Heart right ventricle (tissue), 16 donors: ENCODE data around the gene BEST4. TPM values are rescaled to one million over a fixed set of nuclear protein-coding genes. Genes with fewer than 3 reads are reported as not detected.

Experiments
- ATAC-seq, 8 donors: fragments of 200-7000 bp; cut with Tn5 transposase; one replicate each; pipeline ENCODE4 v1.9.1; 2020; ENCODE audit warnings: mild to moderate bottlenecking in 8 of 8, moderate library complexity in 8 of 8, moderate number of reproducible peaks in 1 of 8
- DNase-seq, 2 donors: peaks; one replicate each; pipeline ENCODE4 v3.0.0-alpha.2; 2020
- H3K27ac ChIP-seq, 10 donors: fragments of 200-600 bp; sonication (generic) in 2 of 10; one replicate each; pipeline versions ENCODE4 v1.5.0 to v1.8.0; 2020 to 2022; ENCODE audit warnings: mild to moderate bottlenecking in 3 of 10
- H3K27me3 ChIP-seq, 7 donors: fragments of 200-600 bp; one replicate each; pipeline ENCODE4 v1.8.0; 2021 to 2022; ENCODE audit warnings: mild to moderate bottlenecking in 2 of 7
- H3K36me3 ChIP-seq, 9 donors: fragments of 200-600 bp; sonication (generic) in 1 of 9; one replicate each; pipeline versions ENCODE4 v1.5.0 to v1.8.0; 2020 to 2022; ENCODE audit warnings: mild to moderate bottlenecking in 2 of 9
- H3K4me1 ChIP-seq, 9 donors: fragments of 200-600 bp; sonication (generic) in 1 of 9; one replicate each; pipeline versions ENCODE4 v1.5.0 to v1.8.0; 2020 to 2022; ENCODE audit warnings: mild to moderate bottlenecking in 4 of 9
- H3K4me3 ChIP-seq, 10 donors: fragments of 200-600 bp; sonication (generic) in 2 of 10; one replicate each; pipeline versions ENCODE4 v1.5.0 to v1.8.0; 2020 to 2022; ENCODE audit warnings: mild to moderate bottlenecking in 7 of 10, moderate library complexity in 2 of 10
- H3K9me3 ChIP-seq, 11 donors: fragments of 200-600 bp in 10 of 11; sonication (generic) in 2 of 11; one replicate each; pipeline versions ENCODE4 v1.5.0 to v1.8.0; 2013 to 2022; ENCODE audit warnings: mild to moderate bottlenecking in 2 of 11, control low read depth in 1 of 11, moderate library complexity in 1 of 11
- CTCF ChIP-seq, 9 donors: fragments of 200-600 bp; sonication (generic) in 2 of 9; IDR thresholded peaks; one replicate each; pipeline versions ENCODE4 v1.5.0 to v1.8.0; 2021 to 2022; ENCODE audit warnings: antibody characterized with exemption in 9 of 9, mild to moderate bottlenecking in 5 of 9, moderate library complexity in 1 of 9
- WGBS, 2 donors: extraction: QIAGEN DNeasy Blood & Tissue Kit; methylation state at CpG; one replicate each; pipeline ENCODE4 v1.1.7; 2013; ENCODE audit warnings: inconsistent platforms in 1 of 2; 5-methylcytosine and 5-hydroxymethylcytosine counted together
- intact Hi-C, 10 donors: fragments of 100-400 bp; cut with DNase I; formaldehyde crosslinking; loops; one replicate each; pipeline versions ENCODE4 v1.11.1 to v1.14.2; 2022
- polyA plus RNA-seq, 2 donors: library from polyadenylated mRNA; stranded (reverse); fragments of 200-250 nt; gene quantifications; one replicate each; pipeline ENCODE4 v1.2.3, GENCODE V29; 2013
- total RNA-seq, 10 donors: library from RNA; stranded (reverse); fragmentation: NEBNext Ultra II Directional in 3 of 10; extraction: Animal tissue kit (Norgen Biotek cat#: 25700) in 3 of 10; gene quantifications; one replicate each; pipeline versions ENCODE4 v1.2.1 to v1.2.4, GENCODE V29; 2021 to 2023
- donor health status: Arrhythmogenic right ventricular cardiomyopathy.
- donor health status: ischemic (EF 13 %, LVEDD 7.1; RV severe dilation, severe dysfunction).
- donor health status: healthy with polysubstance abuse.
- donor health status: DM: no; HTN: yes; CAD: no.
- donor health status: DM: no; HTN: no; CAD: no.
- donor health status: ischemic (EF 25% LVEDD 6.9; RV normal size, moderate dysfunction).
- donor health status: ischemic (EF 25% LVEDD 5.7; RV mildly dilated, moderate dysfunction).
- donor health status: healthy.
- donor health status: DM: yes; HTN: yes; CAD: no.
- donor health status: Ischemic cardiomyopathy.
- donor health status: ischemic (EF 35%, LVEDD 5.7; RV mildly dilated, moderate dysfunction).
- donor health status: nonischemic (EF 11% LVEDD 7.7; RV severe dilation, severe dysfunction).
- donor health status: DM: yes; HTN: yes; CAD: no.
- donor health status: PGD.
- donor health status: ischemic (EF 29% LVEDD 5.4; RV normal size, mild dysfunction).
- donor health status: nonischemic (EF 23%, LVEDD 6.1; RV moderate dilation, normal function).

Gene BEST4
- total and polyA plus RNA-seq, 12 donors: 0.07 to 0.44 (median 0.16) TPM; not detected in 5

GRCh38 chr1:44808938-44809917 lies 21.3 kb upstream of the BEST4 start:
- ATAC-seq: no peak
- Histone ChIP-seq H3K27ac (peak overlapping the region; percentile 92 to 100 (median 99)), H3K27me3 (no peaks in the 10 kb centered on the region), H3K4me1 (peaks cover 50 to 95% (median 88%) of the 10 kb centered on the region in 9 donors), H3K9me3 (no peaks in the 10 kb centered on the region), H3K36me3 (peaks cover 0 to 37% (median 15%) of the 10 kb centered on the region in 9 donors), H3K4me3 (peak overlapping the region in 9 of 10 donors; percentile 12 to 56 (median 47))
- TF ChIP-seq CTCF (IDR thresholded peaks at IDR 0.05): peak in 3 of 9 donors; percentile 20 to 32 (median 26)
- intact Hi-C loops: no loop called here
- 38 to 49% methylated on average over 6 of the region's 6 CpGs for WGBS, 2 donors
- DNase-seq: peak; percentile 55 to 60

DNA sequence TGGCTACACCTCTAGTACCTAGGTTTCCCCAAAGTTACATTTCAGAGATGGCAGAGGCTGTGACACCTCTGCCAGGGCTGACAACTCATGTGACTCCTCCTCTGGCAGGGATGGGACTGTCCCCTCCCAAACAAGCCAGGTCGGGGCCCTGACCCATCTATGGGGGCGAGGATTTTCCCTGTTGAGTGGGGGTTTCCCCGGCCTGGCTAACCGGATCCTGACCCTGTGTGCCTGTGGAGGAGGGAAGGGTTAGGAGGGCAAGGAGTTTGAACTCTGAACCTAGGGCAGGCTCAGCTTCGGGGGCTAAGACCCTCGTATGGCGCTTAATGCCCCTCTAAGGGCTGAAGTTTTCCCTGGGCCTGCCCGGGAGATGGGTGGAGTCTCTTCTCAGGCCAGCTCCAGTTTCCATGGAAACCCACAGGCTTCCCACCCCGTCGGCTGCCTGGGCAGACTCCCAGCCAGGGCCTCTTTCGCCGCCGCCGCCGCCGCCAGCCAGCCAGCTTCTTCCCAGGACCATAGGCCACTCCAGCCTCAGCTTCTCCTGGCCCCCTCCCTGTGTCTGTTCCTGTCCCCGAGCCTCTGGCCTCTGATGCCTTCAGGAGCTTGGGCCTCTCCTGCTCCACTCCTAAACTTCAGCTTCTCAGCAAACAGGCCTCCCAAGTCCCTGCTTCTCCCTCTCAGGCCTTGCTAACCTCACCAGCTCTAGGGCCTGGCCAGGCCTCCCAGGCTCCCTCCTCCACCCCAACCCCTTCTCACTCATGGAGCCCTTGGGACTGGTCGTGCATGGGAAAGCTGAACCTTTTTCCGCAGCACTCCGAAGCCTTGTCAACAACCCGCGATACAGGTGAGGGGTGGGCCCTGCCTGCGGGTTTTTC lies 20.3 kb upstream of the BEST4 start, which contains the start of gene BTBD19:
Gene BTBD19 (plus strand): TSS at position 461 of the 875 bp plus-strand sequence. CDS start 298 bp downstream, at position 759.
- ATAC-seq (peak; percentile 45 to 81 (median 66)), DNase-seq (peak; percentile 86 to 89)
- H3K9me3 ChIP-seq: no peaks in the 10 kb centered on the region
- H3K36me3 ChIP-seq: peaks cover 0 to 40% (median 22%) of the 10 kb centered on the region in 9 donors
- intact Hi-C loops: no loop called here
- WGBS, 2 donors: 31 to 48% methylated on average over 23 of the region's 23 CpGs
- H3K4me3 ChIP-seq: peak within 1 kb of the TSS in 9 of 10 donors; percentile 12 to 56 (median 47)
- peaks cover 50 to 95% (median 90%) of the 10 kb centered on the region in 9 donors for H3K4me1 ChIP-seq
- TF ChIP-seq CTCF (IDR thresholded peaks at IDR 0.05): no peak
- H3K27me3 ChIP-seq: no peaks in the 10 kb centered on the region
- peak within 1 kb of the TSS; percentile 92 to 100 (median 99) for H3K27ac ChIP-seq

GRCh38 chr1:44807364-44808062 lies 19.5 kb upstream of the BEST4 start:
- Histone ChIP-seq H3K27ac (peak overlapping the region; percentile 92 to 100 (median 99)), H3K36me3 (peaks cover 0 to 44% (median 23%) of the 10 kb centered on the region in 9 donors), H3K4me3 (peak overlapping the region in 8 of 10 donors; percentile 2 to 56 (median 48)), H3K9me3 (no peaks in the 10 kb centered on the region), H3K27me3 (no peaks in the 10 kb centered on the region), H3K4me1 (peaks cover 56 to 98% (median 92%) of the 10 kb centered on the region in 9 donors)
- no peak for TF ChIP-seq CTCF (IDR thresholded peaks at IDR 0.05)
- ATAC-seq: peak; percentile 81 to 90 (median 87)
- intact Hi-C loops: no loop called here
- DNase-seq: peak; percentile 95 to 99
- WGBS, 2 donors: 8 to 14% methylated on average over 16 of the region's 16 CpGs
